COLO668 (cell line): ENCODE data around the gene RBM28.

Experiments used
- DNase-seq: peaks from one replicate; lab custom pipeline; 2025; ENCODE audit not compliant: unreplicated experiment; lab: John Stamatoyannopoulos, UW

RBM28 gene

DNA sequence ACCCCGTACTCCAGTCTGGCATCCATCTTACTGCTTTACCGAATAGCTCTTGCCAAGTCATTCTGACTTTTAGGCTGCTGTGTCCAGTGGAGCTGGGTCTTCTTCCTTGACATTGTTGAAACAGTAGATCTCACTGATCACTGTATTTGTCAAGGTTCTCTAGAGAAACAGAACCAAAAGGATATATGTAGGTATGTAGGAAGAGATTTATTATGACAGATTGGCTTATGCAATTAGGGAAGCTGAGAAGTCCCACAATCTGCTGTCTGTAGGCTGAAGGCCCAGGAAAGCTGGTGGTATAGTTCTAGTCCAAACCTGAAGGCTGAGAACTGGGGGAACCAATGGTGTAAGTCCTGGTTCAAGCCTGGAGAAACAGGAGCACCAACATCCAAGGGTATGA, 29.9 kb upstream of the RBM28 start:
- no peak for DNase-seq

DNA sequence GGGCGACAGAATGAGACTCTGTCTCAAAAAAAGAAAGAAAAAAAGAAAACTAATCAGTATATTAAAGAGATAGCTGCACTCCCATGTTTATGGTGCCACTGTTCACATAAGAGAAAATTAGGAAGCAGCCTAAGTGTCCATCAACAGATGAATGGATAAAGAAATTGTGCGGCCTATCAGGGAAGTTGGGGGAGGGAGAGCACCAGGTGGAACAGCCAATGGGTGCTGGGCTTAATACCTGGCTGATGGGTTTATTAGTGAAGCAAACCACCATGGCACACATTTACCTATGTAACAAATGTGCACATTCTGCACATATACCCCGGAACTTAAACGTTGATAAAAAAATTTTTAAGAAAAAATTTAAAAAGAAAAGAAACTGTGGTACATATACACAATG, 26.8 kb upstream of the RBM28 start:
- no peak for DNase-seq

DNA sequence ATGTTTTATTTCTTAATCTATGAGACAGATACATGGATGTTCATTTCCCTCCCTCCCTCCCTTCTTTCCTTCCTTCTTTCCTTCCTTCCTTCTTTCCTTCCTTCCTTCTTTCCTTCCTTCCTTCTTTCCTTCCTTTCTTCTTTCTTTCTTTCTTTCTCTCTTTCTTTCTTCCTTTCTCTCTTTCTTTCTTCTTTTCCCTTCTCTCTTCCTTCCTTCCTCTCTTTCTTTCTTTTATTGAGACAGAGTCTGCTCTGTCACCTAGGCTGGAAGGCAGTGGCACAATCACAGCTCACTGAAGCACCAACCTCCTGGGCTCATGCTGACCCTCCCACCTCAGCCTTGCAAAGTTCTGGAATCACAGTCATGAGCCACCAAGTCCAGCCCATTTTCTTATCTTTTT, 23.3 kb upstream of the RBM28 start:
- no peak for DNase-seq

DNA sequence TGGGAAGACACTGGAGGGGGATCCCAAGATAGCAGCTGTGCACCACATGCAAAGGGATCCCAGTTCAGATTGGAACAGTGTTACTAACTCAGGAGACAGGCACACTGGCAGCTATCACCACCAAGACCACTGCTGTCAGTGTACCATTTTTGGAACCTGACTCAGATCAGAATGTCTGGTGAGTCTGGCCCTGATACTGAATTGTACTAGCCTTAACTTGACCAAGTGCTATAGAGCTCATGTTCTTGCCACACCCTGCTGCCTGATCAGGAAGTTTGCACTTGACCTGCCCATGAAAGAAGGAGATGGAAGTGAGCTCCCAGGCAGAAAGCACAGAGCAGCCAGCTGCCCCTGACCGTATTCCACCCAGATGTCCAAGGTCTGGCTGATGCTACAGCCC, 22.6 kb upstream of the RBM28 start:
- no peak for DNase-seq

DNA sequence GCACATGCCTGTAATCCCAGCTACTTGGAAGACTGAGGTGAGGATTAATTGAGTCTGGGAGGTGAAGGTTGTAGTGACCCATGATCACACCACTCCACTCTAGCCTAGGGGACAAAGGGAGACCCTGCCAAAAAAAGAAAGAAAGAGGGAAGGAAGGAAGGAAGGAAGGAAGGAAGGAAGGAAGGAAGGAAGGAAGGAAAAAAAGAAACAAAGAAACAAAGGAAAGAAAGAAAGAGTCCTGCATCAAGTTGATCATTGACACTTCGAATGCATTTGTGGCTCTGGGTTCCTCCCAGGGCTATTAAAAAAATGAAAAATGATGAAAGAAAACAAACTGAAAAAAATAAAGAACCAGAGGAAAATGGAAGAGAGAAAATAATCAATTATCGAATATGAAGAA, 21.7 kb upstream of the RBM28 start:
- no peak for DNase-seq

DNA sequence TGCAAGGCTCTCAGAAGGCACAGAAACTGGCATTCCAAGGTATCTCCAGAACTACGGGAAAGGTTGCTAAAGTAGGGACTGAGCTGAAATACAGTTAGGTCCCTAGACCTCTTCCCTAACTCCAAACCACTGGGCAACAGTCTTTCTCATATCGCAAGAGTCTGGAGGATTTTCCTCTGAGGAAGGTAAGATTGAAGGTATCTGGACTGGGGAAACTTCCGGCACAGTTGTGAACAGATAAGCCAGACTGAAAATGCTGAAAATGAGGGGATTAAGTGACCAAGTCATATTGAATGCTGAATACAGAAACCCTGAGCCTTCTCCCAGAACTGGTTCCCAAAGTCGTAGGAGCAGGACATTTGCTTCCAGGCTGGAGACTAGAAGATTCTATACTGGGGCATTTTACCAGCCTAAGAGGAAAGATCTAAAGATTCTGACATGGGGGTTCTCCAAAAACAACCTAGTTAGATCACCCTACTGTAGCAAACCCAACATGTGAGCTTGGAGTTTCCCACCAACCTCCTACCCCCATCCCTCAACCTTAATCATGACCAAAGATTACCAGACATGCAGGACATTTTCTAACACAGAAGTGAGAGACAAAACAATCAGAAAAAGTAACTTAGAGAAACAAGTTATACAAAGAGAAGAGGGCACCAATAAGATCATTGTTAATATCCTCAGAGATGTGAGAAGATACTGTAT, 20.6 kb upstream of the RBM28 start:
- no peak for DNase-seq

DNA sequence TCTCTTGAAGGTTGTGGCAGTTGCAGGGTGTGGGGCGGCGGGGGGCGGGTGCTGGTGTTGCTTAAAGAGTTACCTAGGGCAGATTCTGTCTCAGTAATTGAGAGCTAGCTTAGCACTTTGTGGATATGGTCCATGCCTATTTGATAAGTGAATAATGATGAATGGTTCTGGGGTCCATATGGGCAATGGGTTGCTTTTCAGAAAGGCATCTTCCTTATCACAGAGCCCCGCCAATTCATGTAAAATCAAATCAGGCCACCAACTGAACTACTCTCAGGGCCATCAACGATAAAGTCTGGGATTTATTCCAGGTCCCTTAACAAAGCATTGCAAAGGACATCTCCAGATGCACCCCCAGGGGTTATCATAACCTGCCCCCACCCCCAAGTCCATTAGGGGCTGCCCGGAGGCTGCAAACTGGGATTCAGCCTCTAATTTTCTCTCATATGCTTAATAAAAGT, 19.6 kb upstream of the RBM28 start:
- DNase-seq: no peak

DNA sequence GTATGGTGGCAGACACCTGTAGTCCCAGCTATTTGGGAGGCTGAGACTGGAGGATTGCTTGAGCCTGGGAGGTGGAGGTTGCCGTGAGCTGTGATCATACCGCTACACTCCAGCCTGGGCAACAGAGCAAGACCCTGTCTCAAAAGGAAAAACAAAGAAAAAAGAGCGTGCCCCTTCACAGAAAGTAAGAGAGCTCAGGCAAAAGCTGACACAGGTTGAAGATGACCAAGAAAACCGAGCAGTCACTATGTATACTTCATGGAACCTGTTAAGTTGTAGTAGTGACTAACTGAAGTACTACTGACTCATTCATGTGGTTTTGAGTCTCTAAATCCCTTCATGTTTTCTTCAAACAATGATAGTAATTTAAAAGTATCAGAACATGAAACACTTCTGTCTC, 19.0 kb upstream of the RBM28 start:
- no peak for DNase-seq

DNA sequence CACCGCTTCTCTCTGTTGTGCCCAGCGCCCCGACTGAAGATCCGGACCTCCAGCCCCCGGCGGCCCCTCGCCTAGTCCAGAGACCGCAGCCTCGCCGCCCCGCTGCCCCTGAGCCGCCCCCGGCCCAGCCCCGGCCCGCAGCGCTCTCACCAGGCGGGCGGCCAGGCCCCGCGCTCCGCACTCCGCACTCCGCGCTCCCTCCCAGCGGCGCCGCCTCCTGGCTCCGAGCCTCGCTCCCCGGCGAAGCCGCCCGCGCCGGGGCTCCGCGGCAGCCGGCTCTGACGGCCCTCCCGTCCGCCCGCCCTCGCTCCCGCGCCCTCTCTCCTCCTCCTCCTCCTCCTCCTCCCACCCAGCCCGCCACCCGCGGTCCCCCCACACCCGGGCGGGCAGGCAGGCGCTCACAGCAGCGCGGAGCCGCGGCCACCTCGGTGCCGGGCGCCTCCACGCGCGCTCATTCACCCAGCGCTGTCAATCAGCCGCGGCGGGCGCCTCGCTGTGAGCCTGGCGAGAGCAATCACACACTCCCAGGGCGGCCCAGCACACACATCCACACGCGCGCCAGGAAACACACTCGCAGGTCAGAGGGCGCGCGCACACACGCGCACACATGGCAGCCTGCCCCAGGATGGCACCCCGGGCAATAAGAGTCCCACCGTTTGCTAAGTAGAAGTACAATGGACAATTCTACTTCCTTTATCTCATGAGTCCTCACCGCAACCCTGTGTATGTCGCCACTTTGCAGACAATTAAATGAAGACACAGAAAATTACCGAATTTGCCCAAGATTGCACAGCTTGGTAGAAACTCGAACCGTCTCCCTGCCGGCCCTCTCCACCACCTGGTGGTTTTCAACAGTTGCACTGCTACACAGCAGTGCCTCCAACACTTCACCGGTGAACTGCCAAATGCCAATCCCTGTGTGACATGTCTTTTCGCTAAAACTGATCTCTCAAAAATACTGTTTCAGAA, 18.0 kb upstream of the RBM28 start, which contains the start of gene PRRT4:
Gene PRRT4 (minus strand): TSS at position 280 of the 969 bp plus-strand sequence.
- DNase-seq: peak; percentile 59

DNA sequence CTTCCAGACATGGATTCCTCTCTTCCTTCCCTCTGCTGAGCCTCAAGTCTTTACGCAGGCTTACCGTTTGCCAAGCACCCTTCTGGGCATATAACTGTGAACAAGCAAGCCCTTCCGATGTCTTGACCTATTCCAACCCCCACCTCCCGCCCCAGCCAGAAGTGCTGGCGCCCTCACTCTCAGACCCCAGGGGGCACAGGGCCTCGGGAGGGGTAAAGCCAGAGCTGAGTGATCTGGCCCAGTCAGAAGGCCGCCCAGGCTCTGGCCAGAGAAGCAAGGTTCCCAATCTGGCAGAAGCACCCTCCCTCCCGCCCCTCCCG, 16.6 kb upstream of the RBM28 start:
- no peak for DNase-seq

DNA sequence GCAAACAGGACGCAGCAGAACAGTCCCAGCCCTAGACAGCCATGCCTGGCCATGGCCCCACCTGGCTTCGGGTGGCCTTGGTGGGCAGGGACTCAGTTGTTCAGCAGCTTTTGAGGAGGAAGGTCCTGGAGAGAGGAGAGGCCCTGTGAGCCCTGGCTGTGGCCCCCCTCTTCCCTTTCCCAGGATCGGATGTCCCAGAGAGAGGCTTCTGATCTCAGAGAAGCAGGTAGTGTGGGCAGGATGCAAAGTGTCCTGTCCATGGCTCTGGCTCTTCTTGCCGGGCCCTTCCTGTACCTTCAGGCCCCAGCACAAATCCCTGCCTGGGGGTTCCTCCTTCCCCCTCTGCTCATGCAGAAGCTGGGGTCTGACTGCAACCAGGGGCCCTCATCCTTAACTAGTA, 16.2 kb upstream of the RBM28 start:
- DNase-seq: no peak

DNA sequence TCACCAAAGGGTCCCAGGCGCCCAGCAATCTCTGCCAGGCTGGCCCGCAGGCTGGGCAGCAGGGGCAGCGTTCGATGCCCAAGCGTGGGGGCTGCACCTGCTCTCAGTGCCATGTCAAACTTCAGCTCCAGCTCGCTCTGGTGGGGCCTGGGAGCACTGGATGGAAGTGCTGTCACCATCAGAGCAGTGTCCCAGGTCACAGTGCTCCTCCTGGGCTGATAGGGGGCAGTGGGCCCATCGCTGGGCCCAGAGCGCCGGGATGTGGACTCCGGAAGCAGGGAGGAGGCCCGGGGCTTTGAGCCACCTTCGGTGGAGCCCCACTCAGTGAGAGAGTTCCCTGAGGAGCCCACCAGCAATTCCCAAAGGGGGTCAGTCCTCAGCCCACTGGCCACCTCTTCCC, 15.6 kb upstream of the RBM28 start:
- DNase-seq: no peak

DNA sequence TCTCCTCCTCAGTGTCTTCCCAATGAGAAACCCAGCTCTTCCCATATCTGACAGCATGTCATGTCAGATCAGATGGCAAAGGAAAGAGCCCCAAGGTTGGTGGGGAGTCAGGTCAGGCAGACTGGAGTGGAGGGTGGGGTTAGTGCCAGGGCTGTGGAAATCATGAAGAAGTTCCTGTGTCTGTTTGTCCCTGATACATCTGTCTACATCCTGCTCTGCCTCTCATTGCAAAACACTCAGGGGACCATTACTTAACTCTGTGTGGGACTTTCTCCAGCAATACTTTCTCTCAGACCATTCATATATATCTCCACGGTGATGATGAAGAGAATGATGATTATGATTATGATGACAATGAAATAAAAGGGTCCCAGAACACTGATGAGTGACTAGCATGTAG, 14.5 kb upstream of the RBM28 start:
- no peak for DNase-seq

DNA sequence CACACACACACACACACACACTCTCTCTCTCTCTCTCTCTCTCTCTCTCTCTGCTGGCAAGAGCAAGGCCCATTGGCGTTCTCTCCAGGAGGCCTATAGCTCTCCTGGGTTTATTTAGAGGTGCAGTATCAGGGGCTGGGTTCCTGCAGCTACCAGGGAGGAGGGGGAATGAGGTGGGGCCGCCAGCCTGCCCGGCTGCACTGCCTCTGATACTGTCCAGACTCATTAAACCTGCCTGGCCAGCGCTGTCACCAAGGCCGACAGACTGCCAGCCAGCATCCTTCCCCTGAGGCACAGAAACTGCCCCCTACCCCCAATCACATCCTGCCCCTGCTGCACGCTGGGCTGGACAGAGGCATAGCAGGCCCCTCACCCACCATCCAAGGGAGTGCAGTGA, 13.5 kb upstream of the RBM28 start:
- DNase-seq: no peak

DNA sequence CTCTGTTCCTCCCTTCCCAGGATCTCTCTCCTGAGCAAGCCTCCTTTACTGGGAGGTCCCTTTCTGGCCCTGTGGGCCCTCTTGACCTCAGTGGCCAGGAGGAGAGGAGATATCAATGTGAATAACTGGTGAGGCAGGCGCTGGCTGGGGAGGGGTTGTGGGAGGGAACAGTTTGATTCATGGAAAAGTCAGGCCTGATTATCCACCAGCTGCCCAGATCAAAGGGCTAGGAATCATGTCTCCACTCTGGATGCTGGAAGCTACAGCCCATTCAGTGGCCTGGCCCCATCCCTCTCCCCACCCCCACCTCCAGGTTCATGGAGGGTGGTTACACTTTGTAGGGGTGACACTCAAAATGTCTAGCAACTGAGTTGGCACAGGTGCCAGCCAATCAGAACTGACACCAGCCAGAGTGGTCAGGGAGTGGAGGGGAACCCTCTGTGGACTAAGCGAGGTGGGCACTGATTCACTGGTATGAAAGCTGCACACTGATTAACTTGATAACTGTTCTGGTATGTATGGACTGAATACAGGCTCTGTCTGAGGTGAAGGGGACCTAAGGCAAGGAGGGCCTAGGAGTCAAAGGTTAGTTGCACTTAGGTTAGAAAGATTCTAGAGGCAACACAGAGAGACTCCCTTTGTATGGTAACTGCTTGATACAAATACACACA, 13.0 kb upstream of the RBM28 start:
- DNase-seq: no peak

DNA sequence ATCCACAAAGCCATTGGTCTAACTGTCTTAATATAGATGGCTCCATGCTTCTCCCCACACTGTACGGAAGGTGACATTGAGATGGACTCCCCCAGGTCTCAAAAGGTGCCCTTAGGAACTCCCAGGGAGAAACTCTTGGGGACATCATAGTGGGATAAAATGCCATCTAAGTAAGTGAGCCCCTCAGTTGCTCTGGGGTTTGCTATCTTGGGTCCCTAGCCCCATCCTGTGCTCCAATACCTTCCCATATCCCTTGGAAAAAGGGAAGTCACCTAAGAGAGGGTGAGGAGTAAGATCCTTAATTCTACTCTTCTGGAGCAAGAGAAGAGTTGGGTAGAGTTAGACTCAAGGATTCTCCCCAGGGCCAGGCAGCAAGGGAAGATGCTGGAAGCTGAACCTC, 9.9 kb upstream of the RBM28 start:
- DNase-seq: no peak

DNA sequence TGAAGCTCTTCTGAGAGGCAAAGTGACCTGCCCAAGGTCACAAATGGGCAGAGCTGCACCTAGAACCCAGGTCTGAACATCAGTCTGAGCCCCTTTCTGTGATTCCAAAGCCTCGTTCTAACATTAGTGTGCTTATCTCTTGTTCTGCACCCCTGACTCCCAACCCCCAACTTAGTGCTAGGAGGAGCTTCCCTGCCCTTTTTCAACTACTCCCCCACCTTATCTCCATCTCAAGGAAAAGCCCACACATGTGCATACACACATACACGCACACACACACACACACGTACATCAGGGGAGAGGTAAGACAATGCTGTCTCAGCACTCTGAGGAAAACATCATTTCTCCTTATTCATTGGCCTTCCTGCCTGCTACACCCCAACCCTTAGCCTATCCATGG, 9.5 kb upstream of the RBM28 start:
- no peak for DNase-seq

DNA sequence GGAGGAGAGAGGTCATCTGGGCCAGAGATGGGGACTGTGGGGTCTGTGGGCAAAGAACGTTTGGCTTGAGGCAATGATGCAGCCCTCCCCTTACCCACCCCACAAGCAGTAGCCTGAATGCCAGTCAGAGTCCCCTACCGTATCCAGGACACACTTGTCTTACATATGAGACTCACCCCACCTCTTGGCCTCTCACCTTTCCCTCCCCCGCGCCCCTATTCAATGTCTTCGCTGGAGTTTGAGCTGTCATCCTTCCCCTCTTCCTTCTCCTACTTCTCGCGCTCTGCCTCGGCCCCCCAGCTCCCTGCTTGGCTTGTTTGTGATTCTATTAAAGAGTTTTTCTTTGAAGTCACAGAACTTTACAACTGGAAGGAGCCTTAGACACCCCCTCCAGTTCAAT, 8.9 kb upstream of the RBM28 start:
- DNase-seq: no peak

DNA sequence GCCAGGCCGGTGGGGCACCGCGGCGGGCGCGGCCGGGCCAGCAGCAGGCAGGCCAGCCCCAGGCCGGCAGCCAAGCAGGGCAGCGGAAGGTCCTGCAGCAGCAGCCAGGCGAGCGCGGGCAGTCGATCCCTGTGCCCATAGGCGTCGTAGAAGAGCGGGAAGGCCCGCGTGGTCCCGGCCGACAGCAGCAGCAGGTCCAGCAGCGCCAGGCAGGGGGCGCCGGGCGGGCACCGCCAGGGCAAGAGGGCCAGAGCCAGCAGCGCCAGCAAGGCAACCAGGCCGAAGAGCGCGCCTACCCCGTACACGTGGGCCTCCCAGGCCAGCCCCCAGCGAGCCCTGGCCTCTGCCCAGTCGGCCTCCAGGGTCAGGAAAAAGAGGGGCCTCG, 8.4 kb upstream of the RBM28 start:
- peak; percentile 53 for DNase-seq

DNA sequence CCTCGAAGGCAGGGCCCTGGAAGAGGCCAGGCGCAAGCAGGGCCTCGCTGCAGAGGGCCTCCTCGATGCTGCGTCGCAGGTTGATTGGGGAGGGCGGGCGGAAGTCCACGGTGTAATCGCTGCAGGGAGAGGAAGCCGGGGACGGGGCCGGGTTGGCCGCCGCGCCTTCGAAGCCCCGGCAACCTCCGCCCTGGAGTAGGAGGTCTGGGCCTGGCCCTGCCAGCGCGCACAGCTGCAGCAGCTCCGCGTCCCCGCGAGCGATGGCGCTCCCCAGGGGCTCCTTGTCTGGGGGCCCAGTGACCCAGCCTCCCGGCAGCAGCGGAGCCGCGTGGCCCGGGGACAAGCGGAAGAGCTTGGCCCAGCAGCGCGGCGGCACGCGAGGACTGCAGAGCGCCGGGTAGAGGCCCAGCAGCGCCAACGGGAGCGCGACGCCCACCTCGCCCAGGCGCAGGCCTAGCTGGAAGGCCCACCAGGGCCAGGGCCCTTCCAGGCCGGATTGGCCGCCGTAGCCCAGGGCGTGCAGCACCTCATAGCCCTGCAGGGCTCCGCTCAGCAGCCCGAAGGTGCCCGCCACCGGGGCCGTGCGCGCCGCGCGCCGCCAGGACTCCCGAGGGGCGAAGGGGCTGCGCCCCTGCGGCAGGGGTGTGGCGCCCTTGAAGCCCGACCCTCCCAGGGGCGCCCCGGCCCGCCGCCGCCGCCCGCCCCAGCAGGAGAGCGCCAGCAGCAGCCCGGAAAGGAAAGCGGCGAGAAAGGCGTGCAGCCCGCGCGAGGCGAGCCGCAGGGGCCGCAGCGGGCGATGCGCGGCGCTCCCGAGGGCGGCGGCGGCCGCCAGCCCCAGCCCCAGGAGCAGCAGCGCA, 7.8 kb upstream of the RBM28 start:
- DNase-seq: peak; percentile 50

DNA sequence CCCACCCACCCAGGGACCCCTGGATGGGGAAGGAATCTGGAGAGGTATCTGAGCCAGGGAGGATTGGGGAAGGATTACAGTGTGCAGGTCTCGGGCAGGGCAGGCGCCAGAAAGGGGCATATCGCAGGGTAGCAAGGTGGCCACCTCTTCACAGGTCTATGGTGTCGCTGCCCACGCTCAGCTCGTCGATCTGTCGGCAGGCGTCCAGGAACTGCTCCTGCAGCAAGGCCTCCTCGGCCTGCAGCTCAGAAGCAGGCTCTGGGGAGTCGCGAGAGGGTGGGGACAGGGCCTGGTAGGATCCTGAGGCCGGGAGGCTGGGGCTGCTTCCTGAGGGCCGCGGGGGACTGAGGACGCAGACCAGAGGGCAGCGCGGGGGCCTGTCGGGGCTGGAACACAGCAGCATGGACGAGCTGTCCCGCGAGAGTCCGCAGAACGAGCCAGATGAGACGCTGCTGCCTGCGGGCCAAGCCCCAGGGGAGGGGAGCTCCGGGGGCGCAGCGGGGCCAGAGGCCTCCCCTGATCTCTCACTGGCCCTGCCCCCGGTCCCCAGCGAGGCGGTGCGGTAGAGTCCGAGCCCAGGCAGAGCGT, 7.1 kb upstream of the RBM28 start:
- no peak for DNase-seq
